Activated T-cell treated with anti-CD3 and anti-CD28 coated beads, Interleukin-2, amount 50 U/mL, for 72 hours (primary cell): ENCODE results near the gene ZFP1. TPM values are rescaled to one million over a fixed set of nuclear protein-coding genes. Genes with fewer than 3 reads are reported as not detected.

Experiments
- ATAC-seq, 2 donors: fragments of 150-1000 bp; cut with Tn5 transposase; replicated peaks in 1 of 2; 2 replicates each; pipeline ENCODE4 v1.10.0; 2021; ENCODE audit warnings: moderate library complexity in 2 of 2, mild to moderate bottlenecking in 1 of 2
- DNase-seq, 2 donors: peaks; one replicate each; pipeline ENCODE4 v3.0.0; 2021 to 2022; ENCODE audit warnings: mixed read lengths in 1 of 2
- H3K27ac Mint-ChIP-seq: one replicate; pipeline ENCODE4 v1.8.0; 2022; ENCODE audit warnings: mild to moderate bottlenecking, moderate library complexity, mixed read lengths
- H3K27me3 Mint-ChIP-seq: one replicate; pipeline ENCODE4 v1.8.0; 2022; ENCODE audit warnings: low read depth, mixed read lengths
- H3K36me3 Mint-ChIP-seq, 2 donors: one replicate each; pipeline ENCODE4 v1.8.0; 2022; ENCODE audit warnings: mixed read lengths in 2 of 2, mild to moderate bottlenecking in 1 of 2; ENCODE audit not compliant: insufficient read depth in 2 of 2
- H3K4me1 Mint-ChIP-seq: one replicate; pipeline ENCODE4 v1.8.0; 2022; ENCODE audit warnings: low read depth, mixed read lengths
- H3K4me3 Mint-ChIP-seq, 2 donors: one replicate each; pipeline ENCODE4 v1.8.0; 2022; ENCODE audit warnings: mild to moderate bottlenecking in 2 of 2, mixed read lengths in 2 of 2, moderate library complexity in 2 of 2
- H3K9me3 Mint-ChIP-seq, 2 donors: one replicate each; pipeline ENCODE4 v1.8.0; 2022; ENCODE audit warnings: mixed read lengths in 2 of 2
- total RNA-seq, 2 donors: library from RNA; stranded (reverse); gene quantifications; one replicate each; pipeline ENCODE4 v1.2.3, GENCODE V29; 2022

Gene ZFP1
- total RNA-seq = 10 to 100 TPM; 20.8 to 20.9 TPM

DNA sequence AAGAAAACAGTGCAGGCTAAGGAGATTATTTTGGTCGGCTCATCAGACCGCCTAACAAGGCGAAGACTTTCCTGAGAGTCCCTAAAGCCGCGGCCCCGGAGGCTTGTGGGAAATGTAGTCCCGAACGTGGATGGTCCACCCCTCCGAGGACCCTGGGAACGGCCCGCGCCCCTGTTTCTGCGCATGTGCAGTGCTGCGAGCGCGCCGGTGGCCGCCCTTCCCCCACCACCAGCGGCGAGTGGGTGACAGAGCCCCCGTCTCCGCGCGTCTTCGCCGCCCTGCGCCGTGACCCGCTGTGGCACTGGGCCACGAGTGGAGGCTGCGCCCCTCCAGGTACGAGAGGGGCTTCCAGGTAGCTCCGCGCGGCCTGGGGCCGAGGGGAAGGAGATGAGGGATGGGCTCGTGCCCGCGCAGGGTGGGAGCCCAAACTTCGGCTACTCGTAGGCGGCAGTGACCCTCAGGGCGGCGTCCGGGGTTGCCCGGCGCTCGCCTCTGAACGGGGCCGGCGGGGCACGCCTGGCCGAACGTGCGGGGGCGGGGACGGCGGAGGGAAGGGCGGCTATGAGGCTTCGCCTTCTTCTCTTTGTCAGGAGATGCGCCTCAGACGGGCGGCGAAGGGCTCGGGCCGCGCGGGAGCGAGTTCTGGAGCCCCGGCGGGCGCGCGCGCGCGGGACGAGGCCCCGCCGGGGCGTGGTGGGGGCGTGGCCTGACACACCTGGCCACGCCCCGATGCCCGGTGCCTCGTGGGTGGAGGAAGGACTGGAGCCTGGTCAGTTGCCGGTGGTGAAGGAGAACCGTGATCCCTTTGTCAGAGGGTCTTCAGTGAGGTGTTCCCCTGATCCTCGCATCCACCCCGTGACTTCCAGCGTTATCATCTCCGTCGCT, at the start of gene ZFP1:
Gene ZFP1 (plus strand): TSS at position 214 of the 885 bp plus-strand sequence. CDS start 4,428 bp downstream, outside the sequence.
- Mint-ChIP-seq H3K27me3 (no peaks in the 10 kb centered on the region), H3K9me3 (peaks cover 16 to 17% of the 10 kb centered on the region in 2 donors), H3K4me3 (peak within 1 kb of the TSS; percentile 84 to 92), H3K27ac (peak within 1 kb of the TSS; percentile 85), H3K4me1 (peaks cover 48% of the 10 kb centered on the region), H3K36me3 (peaks cover 22 to 36% of the 10 kb centered on the region in 2 donors)
- ATAC-seq (peak; percentile 92 to 93), DNase-seq (peak; percentile 96 to 97)

DNA sequence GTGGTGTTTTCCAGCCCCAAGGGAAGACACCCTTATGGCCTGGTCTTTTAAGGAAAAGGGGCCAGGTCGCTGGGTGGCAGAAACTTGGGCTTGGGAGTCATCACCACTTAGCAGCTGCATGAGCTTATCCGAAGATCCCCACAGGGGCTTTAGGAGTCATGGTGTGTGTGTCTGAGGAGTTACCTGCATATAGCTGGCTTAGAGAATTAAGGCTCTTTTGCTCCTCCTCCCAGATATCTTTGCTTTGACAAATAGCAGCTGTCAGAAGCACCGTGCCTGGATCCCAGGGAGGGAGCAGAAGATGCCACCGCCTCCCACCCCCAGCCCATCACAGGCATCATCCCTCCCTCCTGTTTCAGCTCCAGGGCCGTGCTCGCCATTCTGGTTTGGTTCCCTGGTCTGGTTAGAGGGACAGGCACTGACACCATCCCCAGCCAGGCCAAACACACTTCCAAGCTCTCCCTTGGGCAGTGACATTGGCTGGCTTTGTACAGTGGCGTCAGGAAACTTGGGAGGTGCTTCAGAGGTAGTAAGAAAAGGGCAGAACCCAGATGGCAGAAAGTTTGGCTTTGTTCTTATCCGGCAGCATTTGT, 49.2 kb upstream of the ZFP1 start:
- Mint-ChIP-seq H3K4me1 (peaks cover 68% of the 10 kb centered on the region), H3K27ac (peak overlapping the region; percentile 61), H3K27me3 (no peaks in the 10 kb centered on the region), H3K36me3 (peaks cover 3 to 4% of the 10 kb centered on the region in 2 donors), H3K9me3 (no peaks in the 10 kb centered on the region), H3K4me3 (peak overlapping the region; percentile 68 to 76)
- DNase-seq = no peak
- ATAC-seq = no peak

DNA sequence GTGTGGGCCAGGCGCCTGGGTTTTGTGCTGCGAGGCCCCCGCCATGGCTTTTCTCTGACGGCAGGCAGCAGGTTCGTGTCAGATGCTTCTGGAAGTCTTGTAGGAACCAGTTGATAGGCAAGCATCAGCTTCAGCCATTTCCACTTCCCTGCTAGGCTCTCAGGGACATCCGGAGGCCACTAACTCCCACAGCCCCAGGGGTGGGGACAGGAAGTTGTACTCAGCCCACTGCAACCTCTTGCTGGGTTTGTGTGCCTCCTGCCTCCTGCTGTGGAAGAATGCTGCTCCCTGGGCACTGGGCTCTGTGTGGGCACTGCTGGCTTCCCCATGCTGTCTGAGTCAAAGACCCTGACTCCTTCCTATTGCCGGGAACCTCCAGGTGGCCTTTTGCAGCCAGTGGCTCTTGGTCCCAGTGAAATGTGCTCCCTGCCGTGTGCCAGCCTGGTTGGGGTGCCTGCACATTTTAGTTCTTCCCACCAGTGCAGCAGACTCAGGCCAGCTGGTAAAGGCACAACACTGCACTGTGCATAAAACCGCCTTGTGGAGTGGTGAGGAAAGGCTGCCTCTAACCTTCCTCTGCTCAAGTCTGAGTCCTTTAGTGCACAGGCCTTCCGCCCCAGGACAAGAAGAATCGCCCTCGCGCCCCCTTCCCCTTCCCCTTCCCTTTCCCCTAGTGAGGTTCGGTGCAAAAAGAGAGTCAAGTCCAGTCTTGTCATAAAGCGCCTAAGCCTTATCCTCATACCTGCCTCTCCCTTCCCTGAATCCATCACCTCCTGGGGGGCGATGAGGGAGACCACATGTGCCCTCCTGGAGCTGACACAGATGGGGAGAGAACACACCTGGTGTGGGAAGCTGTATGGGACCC, 48.4 kb upstream of the ZFP1 start:
- DNase-seq (peak; percentile 59 to 62), ATAC-seq (peak; percentile 49 to 65)
- no peaks in the 10 kb centered on the region for H3K9me3 Mint-ChIP-seq
- no peaks in the 10 kb centered on the region for H3K27me3 Mint-ChIP-seq
- peak overlapping the region; percentile 61 for H3K27ac Mint-ChIP-seq
- peaks cover 64% of the 10 kb centered on the region for H3K4me1 Mint-ChIP-seq
- H3K36me3 Mint-ChIP-seq = peaks cover 7 to 9% of the 10 kb centered on the region in 2 donors
- peak overlapping the region; percentile 68 to 76 for H3K4me3 Mint-ChIP-seq

DNA sequence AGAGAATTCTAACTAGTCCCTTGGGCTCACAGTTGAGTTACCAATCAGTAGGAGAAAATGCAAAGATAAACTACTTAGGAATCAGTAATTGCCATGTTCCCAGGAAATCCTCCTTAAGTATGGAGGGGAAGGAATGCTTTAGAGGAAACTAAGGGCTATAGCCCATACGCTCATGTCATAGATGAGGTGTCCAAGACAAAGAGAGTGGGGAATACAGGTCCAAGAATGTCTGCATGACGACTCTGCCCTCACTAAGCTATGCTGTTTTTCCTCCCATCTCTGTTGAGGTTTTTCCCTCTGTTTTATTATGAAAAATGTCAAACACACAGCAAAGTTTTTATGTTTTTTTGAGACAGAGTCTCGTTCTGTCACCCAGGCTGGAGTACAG, 47.7 kb upstream of the ZFP1 start:
- Mint-ChIP-seq H3K27me3 (no peaks in the 10 kb centered on the region), H3K4me1 (peaks cover 66% of the 10 kb centered on the region), H3K4me3 (peak overlapping the region in 1 of 2 donors; percentile 76), H3K27ac (no peak overlapping the region), H3K36me3 (peaks cover 7 to 9% of the 10 kb centered on the region in 2 donors), H3K9me3 (no peaks in the 10 kb centered on the region)
- ATAC-seq (no peak), DNase-seq (no peak)

DNA sequence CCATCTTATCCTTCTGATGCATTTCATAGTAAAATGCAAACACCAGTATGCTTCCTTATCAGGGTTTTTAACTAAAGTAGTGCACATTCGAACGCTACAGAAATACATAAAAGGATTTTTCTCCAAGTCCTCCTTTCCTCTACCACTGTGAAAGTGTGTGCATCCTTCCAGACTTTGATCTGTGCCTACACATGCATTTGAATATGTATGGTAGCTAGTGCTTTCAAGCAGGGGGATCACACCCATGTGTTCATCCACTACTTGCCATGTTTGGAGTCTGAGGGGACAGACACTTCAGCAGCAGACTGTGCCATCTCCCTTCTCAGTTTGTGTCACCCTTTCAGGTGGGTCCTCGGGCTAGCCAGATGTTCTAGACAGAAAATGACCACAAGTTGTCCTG, 46.7 kb upstream of the ZFP1 start:
- no peaks in the 10 kb centered on the region for H3K9me3 Mint-ChIP-seq
- no peak for ATAC-seq
- H3K4me3 Mint-ChIP-seq = no peak overlapping the region
- no peaks in the 10 kb centered on the region for H3K27me3 Mint-ChIP-seq
- no peak for DNase-seq
- H3K27ac Mint-ChIP-seq = no peak overlapping the region
- H3K36me3 Mint-ChIP-seq = peaks cover 5 to 11% of the 10 kb centered on the region in 2 donors
- H3K4me1 Mint-ChIP-seq = peaks cover 67% of the 10 kb centered on the region

DNA sequence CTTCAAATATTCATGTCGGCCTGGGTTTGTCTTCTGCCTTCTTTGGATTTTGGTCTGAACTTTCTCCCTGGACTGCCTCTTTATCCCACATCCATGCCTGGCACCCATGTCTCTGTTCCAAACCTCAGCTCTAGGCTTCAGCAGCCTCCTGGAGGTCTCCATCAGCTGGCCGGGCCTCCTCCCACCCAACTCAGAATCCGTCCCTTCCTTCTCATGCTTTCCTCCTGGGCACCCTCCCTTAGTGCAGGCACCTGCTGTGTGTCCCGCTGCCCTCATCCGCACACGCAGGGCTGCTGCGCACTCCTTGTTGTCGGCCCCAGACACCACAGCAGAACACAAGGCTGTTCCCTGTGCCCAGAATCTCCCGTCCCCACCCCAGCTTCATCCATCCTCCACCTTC, 45.7 kb upstream of the ZFP1 start:
- no peak overlapping the region for H3K4me3 Mint-ChIP-seq
- peaks cover 65% of the 10 kb centered on the region for H3K4me1 Mint-ChIP-seq
- no peaks in the 10 kb centered on the region for H3K27me3 Mint-ChIP-seq
- DNase-seq = no peak
- no peak for ATAC-seq
- no peak overlapping the region for H3K27ac Mint-ChIP-seq
- peaks cover 5 to 11% of the 10 kb centered on the region in 2 donors for H3K36me3 Mint-ChIP-seq
- H3K9me3 Mint-ChIP-seq = no peaks in the 10 kb centered on the region

DNA sequence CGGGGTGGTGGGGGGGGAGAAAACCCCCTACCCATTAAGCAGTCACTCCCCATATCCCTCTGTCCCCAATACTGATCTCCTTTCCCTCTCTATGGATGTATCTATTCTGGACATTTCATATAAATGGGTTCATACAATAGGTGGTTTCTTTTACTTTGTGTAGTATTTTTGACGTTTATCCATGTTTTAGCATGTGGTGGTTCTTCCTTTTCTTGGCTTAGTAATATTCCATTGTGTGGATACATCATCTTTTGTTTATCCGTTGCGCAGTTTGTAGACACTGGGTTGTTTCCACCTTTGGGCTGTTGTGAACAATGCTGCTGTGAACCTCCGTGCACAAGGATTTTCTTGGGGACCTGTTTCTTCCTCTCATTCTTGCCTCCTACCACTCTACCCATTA, 44.3 kb upstream of the ZFP1 start:
- Mint-ChIP-seq H3K27ac (no peak overlapping the region), H3K36me3 (peaks cover 6 to 13% of the 10 kb centered on the region in 2 donors), H3K4me1 (peaks cover 65% of the 10 kb centered on the region), H3K9me3 (no peaks in the 10 kb centered on the region), H3K27me3 (no peaks in the 10 kb centered on the region), H3K4me3 (no peak overlapping the region)
- DNase-seq (no peak), ATAC-seq (no peak)

DNA sequence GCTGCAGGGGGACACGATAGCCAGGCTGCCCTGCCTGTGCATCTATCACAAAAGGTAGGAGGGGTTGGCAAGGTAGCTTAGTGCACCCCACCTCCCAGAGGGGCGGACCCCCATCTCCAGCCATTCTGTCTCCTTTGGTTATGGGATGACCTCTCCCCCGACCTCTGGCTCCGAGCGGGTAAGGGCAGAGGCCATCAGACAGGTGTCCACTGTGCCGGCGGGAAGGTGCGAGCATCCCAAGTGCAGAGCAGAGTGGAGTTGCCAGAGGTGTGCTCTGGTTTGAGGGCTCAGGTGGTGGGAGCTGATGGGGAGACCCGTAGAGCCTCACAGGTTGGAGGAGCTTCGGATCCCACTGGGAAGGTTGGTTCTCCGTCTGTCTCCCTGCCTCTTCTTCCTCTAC, 43.5 kb upstream of the ZFP1 start:
- no peak for DNase-seq
- Mint-ChIP-seq H3K4me1 (peaks cover 65% of the 10 kb centered on the region), H3K27me3 (no peaks in the 10 kb centered on the region), H3K4me3 (no peak overlapping the region), H3K27ac (no peak overlapping the region), H3K9me3 (no peaks in the 10 kb centered on the region), H3K36me3 (peaks cover 6 to 13% of the 10 kb centered on the region in 2 donors)
- ATAC-seq = no peak

DNA sequence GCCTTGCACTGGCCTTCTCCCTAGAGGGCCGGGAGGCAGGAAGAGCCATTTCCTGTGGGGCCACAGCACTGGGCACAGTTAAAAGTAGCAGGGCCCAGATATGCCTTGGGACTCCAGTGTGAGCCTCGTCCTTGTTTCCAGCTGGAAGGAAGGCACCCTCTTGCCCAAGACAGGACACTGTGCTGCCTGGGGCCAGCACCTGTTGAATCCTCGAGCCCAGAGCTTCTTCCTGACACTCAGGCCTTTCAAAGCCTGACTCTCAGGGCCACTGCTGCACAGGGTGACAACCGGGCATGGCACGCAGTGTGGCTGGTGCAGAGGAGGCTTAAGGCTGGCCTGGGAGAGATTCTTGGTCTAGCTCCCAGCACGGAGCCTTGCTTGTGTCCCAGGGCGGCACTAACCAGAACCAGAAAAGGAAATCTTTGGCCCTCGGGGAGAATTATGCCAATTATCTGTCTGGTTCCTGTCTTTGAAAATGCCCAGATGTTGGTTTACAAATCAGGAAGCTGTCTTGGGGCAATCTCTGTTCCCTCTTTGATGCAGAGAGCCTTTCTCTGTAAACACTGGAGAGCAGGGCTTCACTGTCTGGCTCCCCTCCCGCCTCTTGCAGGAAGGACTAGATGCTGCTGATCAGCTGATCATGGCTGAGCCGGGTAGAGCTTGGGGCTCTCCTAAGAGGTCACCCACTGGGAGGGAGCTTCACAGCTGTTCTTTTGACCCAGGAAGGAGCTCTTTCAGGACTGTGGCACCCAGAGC, 42.8 kb upstream of the ZFP1 start:
- Mint-ChIP-seq H3K4me3 (peak overlapping the region; percentile 9 to 43), H3K9me3 (no peaks in the 10 kb centered on the region), H3K27me3 (no peaks in the 10 kb centered on the region), H3K4me1 (peaks cover 65% of the 10 kb centered on the region), H3K36me3 (peaks cover 6 to 13% of the 10 kb centered on the region in 2 donors), H3K27ac (peak overlapping the region; percentile 44)
- DNase-seq (no peak), ATAC-seq (no peak)

DNA sequence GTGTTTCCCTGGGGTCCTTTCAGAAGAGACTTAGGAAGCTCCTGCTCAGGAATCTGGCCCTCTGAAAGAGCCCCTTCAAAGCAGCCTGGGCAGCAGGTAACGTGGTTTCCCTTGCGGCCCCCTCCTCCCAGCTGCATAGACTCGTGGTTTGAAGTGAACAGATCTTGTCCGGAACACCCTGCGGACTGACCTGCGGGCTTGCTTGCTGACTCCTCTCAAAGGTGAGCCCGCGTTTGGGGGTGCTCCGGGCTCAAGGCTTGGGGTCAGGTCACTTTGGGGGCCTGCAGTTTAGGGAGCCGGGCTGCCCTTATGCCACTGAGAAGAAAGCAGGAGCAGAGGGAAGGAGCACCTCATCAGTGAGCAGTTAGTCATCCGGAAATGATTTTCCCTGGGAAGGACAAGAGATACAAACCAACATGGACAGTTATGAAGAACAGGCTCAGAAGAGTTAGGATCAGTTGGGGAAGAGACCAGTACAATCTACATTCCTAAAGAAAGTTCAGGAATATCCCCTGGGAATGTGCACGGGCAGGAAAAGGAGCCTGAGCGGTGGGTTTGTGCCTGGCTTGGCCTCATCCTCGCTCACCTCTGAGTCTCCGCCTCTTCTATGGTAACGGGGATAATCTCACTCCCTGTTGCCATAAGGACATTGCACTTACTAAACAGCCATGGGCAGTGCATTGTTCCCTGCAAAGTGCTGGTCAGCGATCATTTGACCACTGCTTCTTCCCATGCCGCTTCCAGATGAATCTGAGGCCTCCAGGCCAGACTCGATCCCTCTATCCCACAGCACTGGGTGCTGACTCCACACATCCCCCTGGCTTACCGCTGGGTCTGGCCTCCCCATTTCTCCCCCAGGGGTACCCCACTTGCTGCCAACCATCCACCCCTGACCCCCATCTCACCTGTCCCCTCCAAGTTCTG, 41.7 kb upstream of the ZFP1 start:
- ATAC-seq = no peak
- H3K36me3 Mint-ChIP-seq = peaks cover 6 to 13% of the 10 kb centered on the region in 2 donors
- peak overlapping the region; percentile 57 to 96 for H3K4me3 Mint-ChIP-seq
- H3K9me3 Mint-ChIP-seq = no peaks in the 10 kb centered on the region
- H3K27ac Mint-ChIP-seq = peak overlapping the region; percentile 62
- no peaks in the 10 kb centered on the region for H3K27me3 Mint-ChIP-seq
- DNase-seq = no peak
- peaks cover 68% of the 10 kb centered on the region for H3K4me1 Mint-ChIP-seq

DNA sequence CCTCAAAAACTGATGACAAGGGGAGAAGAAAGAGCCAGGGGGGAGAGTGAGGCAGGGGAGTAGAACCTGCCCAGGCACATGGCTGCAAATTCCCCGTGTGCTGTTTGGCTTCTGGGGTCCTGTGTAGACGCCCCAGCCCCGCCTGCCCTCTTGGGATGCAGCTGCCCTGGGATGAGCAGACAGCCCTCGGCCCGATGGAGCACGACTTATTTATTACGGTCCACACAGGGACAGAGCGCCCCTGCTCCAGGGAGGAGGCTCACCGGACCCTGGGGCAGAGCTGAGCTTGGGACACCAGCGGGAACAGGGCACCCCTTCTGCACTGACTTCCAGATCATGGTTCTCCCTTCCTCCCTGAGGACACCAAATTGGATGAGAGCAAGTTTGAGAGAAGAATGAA, 40.8 kb upstream of the ZFP1 start:
- peaks cover 71% of the 10 kb centered on the region for H3K4me1 Mint-ChIP-seq
- DNase-seq = no peak
- H3K4me3 Mint-ChIP-seq = peak overlapping the region; percentile 57 to 96
- peaks cover 2% of the 10 kb centered on the region for H3K27me3 Mint-ChIP-seq
- peak overlapping the region; percentile 27 for H3K27ac Mint-ChIP-seq
- H3K36me3 Mint-ChIP-seq = peaks cover 6 to 13% of the 10 kb centered on the region in 2 donors
- H3K9me3 Mint-ChIP-seq = no peaks in the 10 kb centered on the region
- no peak for ATAC-seq
